ENCODE results near the gene ZNRF2. TPM values are rescaled to one million over a fixed set of nuclear protein-coding genes. Genes with fewer than 3 reads are reported as not detected.

ZNRF2 gene
- total and polyA plus RNA-seq, 2 of the 4 experiments (the other 2 are of a cell fraction) = 0.31 to 0.54 TPM

DNA sequence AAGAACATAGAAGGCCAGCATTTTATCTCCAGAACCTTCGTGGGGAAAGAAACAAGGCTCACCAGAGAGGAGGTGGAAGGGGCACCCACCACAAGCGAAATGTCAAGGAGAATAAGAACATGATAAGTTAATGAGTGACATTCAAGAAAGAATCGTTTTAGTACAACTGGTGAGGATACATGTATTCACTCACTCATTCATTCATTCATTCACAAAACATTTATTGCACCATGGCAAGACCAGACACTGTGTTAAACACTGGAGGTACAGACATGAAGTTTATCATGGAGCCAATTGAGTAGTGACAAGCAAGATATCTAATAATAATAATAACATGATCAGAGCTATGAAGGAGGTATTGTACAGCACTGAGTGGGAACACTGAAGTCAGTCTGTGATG is 1.7 kb upstream of the ZNRF2 start:
- Histone ChIP-seq H2AFZ (replicated peaks; ENCODE audit: low read length, poor library complexity) (no peak overlapping the region), H3K4ac (ENCODE audit: low read depth, low read length) (no peak overlapping the region), H4K5ac (ENCODE audit: low read depth, low read length) (no peak overlapping the region), H2BK20ac (ENCODE audit: low read depth, low read length) (no peak overlapping the region), H3K27ac (ENCODE audit: insufficient read depth, low read length) (no peak overlapping the region), H3K9me3 (ENCODE audit: control insufficient read depth, insufficient read depth, low read length) (no peaks in the 10 kb centered on the region), H3K56ac (ENCODE audit: extremely low read depth, insufficient read depth, low read length) (no peak overlapping the region), H3K36me3 (ENCODE audit: control insufficient read depth, insufficient read depth, low read length) (no peaks in the 10 kb centered on the region), H3K4me3 (ENCODE audit: insufficient read depth, low read depth, low read length) (no peak overlapping the region), H2BK15ac (ENCODE audit: low read depth, low read length) (no peak overlapping the region), H3K18ac (ENCODE audit: low read depth, low read length) (no peak overlapping the region), H3K79me1 (ENCODE audit: low read depth in 1 of 2, low read length in 2 of 2) (no peaks in the 10 kb centered on the region), H4K8ac (ENCODE audit: low read depth in 2 of 2, low read length in 2 of 2) (no peak overlapping the region), H3K4me1 (ENCODE audit: control insufficient read depth, insufficient read depth, low read length) (no peaks in the 10 kb centered on the region), H2BK120ac (ENCODE audit: low read depth, low read length) (no peak overlapping the region), H3K9me1 (ENCODE audit: insufficient read depth, low read length) (no peaks in the 10 kb centered on the region), H2BK5ac (ENCODE audit: low read depth, low read length, poor library complexity, severe bottlenecking) (no peak overlapping the region), H3K9ac (ENCODE audit: low read depth, low read length) (no peak overlapping the region), H3K14ac (replicated peaks; ENCODE audit: low read depth, low read length) (no peak overlapping the region), H4K91ac (ENCODE audit: insufficient read depth, low read depth, low read length) (no peak overlapping the region), H3K27me3 (ENCODE audit: control insufficient read depth, insufficient read depth, low read length) (peaks cover 11% of the 10 kb centered on the region), H2AK5ac (ENCODE audit: low read depth, low read length) (no peak overlapping the region), H3K23ac (ENCODE audit: low read depth, low read length) (no peak overlapping the region), H3K4me2 (ENCODE audit: low read depth, low read length) (no peak overlapping the region), H2AK9ac (replicated peaks; ENCODE audit: low read depth, low read length, poor library complexity) (no peak overlapping the region), H4K20me1 (ENCODE audit: insufficient read depth, low read length) (no peaks in the 10 kb centered on the region)
- CTCF ChIA-PET = no interaction called here
- WGBS, 2 experiments (ENCODE audit: extremely low coverage in 2 of 2, insufficient read length in 1 of 2) = no CpG with 5 or more reads among the region's 3 CpGs
- POLR2A ChIA-PET (ENCODE audit: unreplicated experiment) = no interaction called here
- no peak for ATAC-seq (ENCODE audit: low read depth)
- no peak for TF ChIP-seq CHD1 (IDR thresholded peaks at IDR 0.05; ENCODE audit: low read depth, low read length)
- TF ChIP-seq BHLHE40 (IDR thresholded peaks at IDR 0.05; ENCODE audit: low read depth, low read length) = no peak
- no peak for TF ChIP-seq NFE2L2 (IDR thresholded peaks at IDR 0.05; ENCODE audit: low read depth, low read length)
- TF ChIP-seq RFX5 (IDR thresholded peaks at IDR 0.05; ENCODE audit: low read depth, low read length) = no peak
- TF ChIP-seq RAD21 (IDR thresholded peaks at IDR 0.05; ENCODE audit: low read length) = no peak
- no peak for TF ChIP-seq RCOR1 (IDR thresholded peaks at IDR 0.05; ENCODE audit: insufficient replicate concordance, low read length)
- TF ChIP-seq POLR2A (IDR thresholded peaks at IDR 0.05; ENCODE audit: low read depth, low read length) = no peak
- no peak for TF ChIP-seq SMC3 (IDR thresholded peaks at IDR 0.05; ENCODE audit: low read depth, low read length)
- no peak for TF ChIP-seq CEBPB (IDR thresholded peaks at IDR 0.05; ENCODE audit: low read depth, low read length)
- TF ChIP-seq MAFK (IDR thresholded peaks at IDR 0.05; ENCODE audit: low read depth, low read length) = no peak
- no peak for TF ChIP-seq USF2 (IDR thresholded peaks at IDR 0.05; ENCODE audit: low read depth, low read length)
- TF ChIP-seq MAZ (IDR thresholded peaks at IDR 0.05; ENCODE audit: borderline replicate concordance, low read depth, low read length) = no peak
- no peak for TF ChIP-seq MXI1 (IDR thresholded peaks at IDR 0.05; ENCODE audit: borderline replicate concordance, low read depth, low read length)
- no peak for TF ChIP-seq FOS (IDR thresholded peaks at IDR 0.05; ENCODE audit: low read depth, low read length)
- no peak for TF ChIP-seq CTCF (conservative IDR thresholded peaks at IDR 0.05; ENCODE audit: low read depth, low read length)
- TF ChIP-seq ELK1 (IDR thresholded peaks at IDR 0.05; ENCODE audit: borderline replicate concordance, low read depth, low read length) = no peak
- intact Hi-C loops (cut with micrococcal nuclease) (no loop called here), dilution Hi-C loops (cut with HindIII; ENCODE audit: low sequenced_read_pairs, unreplicated experiment) (no loop called here), in situ Hi-C loops (cut with MboI; ENCODE audit: low sequenced_read_pairs) (no loop called here)
- no TSS peak for BruUV-seq (replicated peaks)
- no peak for DNase-seq

Data from IMR-90 (cell line).